ENCODE results near the gene CLEC4A.

Gene CLEC4A

DNA sequence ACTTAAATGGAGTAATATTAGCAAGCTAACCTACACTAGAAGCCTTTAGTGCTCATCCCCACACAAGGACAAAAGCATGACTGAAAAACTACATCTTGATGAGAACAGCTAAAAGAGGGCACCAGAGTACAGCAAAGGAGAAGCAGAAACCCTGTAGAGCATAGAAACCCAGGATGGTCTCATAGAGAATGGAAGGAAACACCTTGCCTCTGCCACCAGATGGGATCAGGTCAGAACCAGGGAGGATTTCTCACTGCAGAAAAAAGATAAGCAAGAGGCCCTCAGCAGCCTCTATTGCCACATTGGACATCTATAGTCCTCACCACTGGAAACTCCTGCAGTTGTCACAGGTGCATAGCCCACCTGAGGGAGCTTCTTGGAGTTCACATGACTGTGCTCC is 19.8 kb downstream of the CLEC4A start:
- Histone ChIP-seq H3K4me2 (no peak overlapping the region), H3K79me2 (ENCODE audit: insufficient read depth, low read depth) (no peaks in the 10 kb centered on the region), H3K4me3 (IDR thresholded peaks at IDR 0.05; ENCODE audit: insufficient read depth, low read depth, low read length) (no peak overlapping the region), H3K9ac (no peak overlapping the region), H3K36me3 (ENCODE audit: insufficient read depth) (no peaks in the 10 kb centered on the region), H4K20me1 (ENCODE audit: insufficient read depth) (no peaks in the 10 kb centered on the region), H3K27ac (no peak overlapping the region), H3K4me1 (ENCODE audit: low read depth, poor library complexity, severe bottlenecking) (no peaks in the 10 kb centered on the region), H2AFZ (ENCODE audit: low read depth) (no peak overlapping the region), H3K27me3 (ENCODE audit: insufficient read depth, low read depth) (no peaks in the 10 kb centered on the region)
- TF ChIP-seq, protein P1, sequence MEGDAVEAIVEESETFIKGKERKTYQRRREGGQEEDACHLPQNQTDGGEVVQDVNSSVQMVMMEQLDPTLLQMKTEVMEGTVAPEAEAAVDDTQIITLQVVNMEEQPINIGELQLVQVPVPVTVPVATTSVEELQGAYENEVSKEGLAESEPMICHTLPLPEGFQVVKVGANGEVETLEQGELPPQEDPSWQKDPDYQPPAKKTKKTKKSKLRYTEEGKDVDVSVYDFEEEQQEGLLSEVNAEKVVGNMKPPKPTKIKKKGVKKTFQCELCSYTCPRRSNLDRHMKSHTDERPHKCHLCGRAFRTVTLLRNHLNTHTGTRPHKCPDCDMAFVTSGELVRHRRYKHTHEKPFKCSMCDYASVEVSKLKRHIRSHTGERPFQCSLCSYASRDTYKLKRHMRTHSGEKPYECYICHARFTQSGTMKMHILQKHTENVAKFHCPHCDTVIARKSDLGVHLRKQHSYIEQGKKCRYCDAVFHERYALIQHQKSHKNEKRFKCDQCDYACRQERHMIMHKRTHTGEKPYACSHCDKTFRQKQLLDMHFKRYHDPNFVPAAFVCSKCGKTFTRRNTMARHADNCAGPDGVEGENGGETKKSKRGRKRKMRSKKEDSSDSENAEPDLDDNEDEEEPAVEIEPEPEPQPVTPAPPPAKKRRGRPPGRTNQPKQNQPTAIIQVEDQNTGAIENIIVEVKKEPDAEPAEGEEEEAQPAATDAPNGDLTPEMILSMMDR (conservative IDR thresholded peaks at IDR 0.05; ENCODE audit: low read depth, low read length) = no peak

- no peak overlapping the region for H2AFZ ChIP-seq (ENCODE audit: low read depth)
- no peaks in the 10 kb centered on the region for H3K27me3 ChIP-seq (ENCODE audit: insufficient read depth, low read depth)
- H3K36me3 ChIP-seq (ENCODE audit: insufficient read depth) = no peaks in the 10 kb centered on the region
- TF ChIP-seq, protein P1 (conservative IDR thresholded peaks at IDR 0.05; ENCODE audit: low read depth, low read length) = no peak
- H4K20me1 ChIP-seq (ENCODE audit: insufficient read depth) = no peaks in the 10 kb centered on the region
- H3K4me3 ChIP-seq (IDR thresholded peaks at IDR 0.05; ENCODE audit: insufficient read depth, low read depth, low read length) = no peak overlapping the region
- H3K79me2 ChIP-seq (ENCODE audit: insufficient read depth, low read depth) = no peaks in the 10 kb centered on the region
- no peaks in the 10 kb centered on the region for H3K4me1 ChIP-seq (ENCODE audit: low read depth, poor library complexity, severe bottlenecking)
- no peak overlapping the region for H3K4me2 ChIP-seq
- H3K9ac ChIP-seq = no peak overlapping the region
- H3K27ac ChIP-seq = no peak overlapping the region
These were observed 22.5 kb downstream of the CLEC4A start for GRCh38 chr12:8145754-8146441.

GRCh38 chr12:8146442-8146771 is 23.0 kb downstream of the CLEC4A start:
- Histone ChIP-seq H3K27me3 (ENCODE audit: insufficient read depth, low read depth) (no peaks in the 10 kb centered on the region), H3K4me2 (no peak overlapping the region), H2AFZ (ENCODE audit: low read depth) (no peak overlapping the region), H3K4me3 (IDR thresholded peaks at IDR 0.05; ENCODE audit: insufficient read depth, low read depth, low read length) (no peak overlapping the region), H3K79me2 (ENCODE audit: insufficient read depth, low read depth) (no peaks in the 10 kb centered on the region), H3K36me3 (ENCODE audit: insufficient read depth) (no peaks in the 10 kb centered on the region), H4K20me1 (ENCODE audit: insufficient read depth) (no peaks in the 10 kb centered on the region), H3K4me1 (ENCODE audit: low read depth, poor library complexity, severe bottlenecking) (no peaks in the 10 kb centered on the region), H3K27ac (no peak overlapping the region), H3K9ac (no peak overlapping the region)
- TF ChIP-seq, protein P1 (conservative IDR thresholded peaks at IDR 0.05; ENCODE audit: low read depth, low read length) = no peak

DNA sequence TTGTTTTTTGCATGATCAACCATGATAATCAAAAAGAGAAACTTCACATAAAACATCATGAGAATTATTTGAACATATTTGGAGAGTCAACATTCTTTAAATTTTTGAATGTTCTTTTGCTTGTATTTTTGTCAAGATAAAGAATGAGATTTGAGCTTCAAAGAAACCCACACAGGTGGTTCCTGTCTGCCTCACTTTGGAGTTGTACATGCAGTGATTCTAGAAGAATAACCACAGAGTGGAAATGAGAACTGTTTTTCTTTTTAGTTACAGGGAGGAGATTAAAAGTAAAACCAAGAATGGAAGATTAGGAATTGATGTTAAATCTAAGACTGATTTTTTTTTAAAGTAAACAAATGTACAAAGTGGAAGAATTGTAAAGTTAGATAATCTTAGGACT is 31.1 kb downstream of the CLEC4A start:
- H3K4me3 ChIP-seq (IDR thresholded peaks at IDR 0.05; ENCODE audit: insufficient read depth, low read depth, low read length) = no peak overlapping the region
- H2AFZ ChIP-seq (ENCODE audit: low read depth) = no peak overlapping the region
- TF ChIP-seq, protein P1 (conservative IDR thresholded peaks at IDR 0.05; ENCODE audit: low read depth, low read length) = no peak
- H4K20me1 ChIP-seq (ENCODE audit: insufficient read depth) = no peaks in the 10 kb centered on the region
- no peak overlapping the region for H3K4me2 ChIP-seq
- H3K9ac ChIP-seq = no peak overlapping the region
- H3K27me3 ChIP-seq (ENCODE audit: insufficient read depth, low read depth) = no peaks in the 10 kb centered on the region
- H3K79me2 ChIP-seq (ENCODE audit: insufficient read depth, low read depth) = no peaks in the 10 kb centered on the region
- no peak overlapping the region for H3K27ac ChIP-seq
- no peaks in the 10 kb centered on the region for H3K36me3 ChIP-seq (ENCODE audit: insufficient read depth)
- H3K4me1 ChIP-seq (ENCODE audit: low read depth, poor library complexity, severe bottlenecking) = peaks cover 10% of the 10 kb centered on the region

All from KMS-11 (cell line).